OCI-M2 (cell line): ENCODE results near the gene NMT1.

ENCODE experiments used
- DNase-seq: peaks from one replicate; lab custom pipeline; 2025; ENCODE audit not compliant: unreplicated experiment; lab: John Stamatoyannopoulos, UW

Gene NMT1

DNA sequence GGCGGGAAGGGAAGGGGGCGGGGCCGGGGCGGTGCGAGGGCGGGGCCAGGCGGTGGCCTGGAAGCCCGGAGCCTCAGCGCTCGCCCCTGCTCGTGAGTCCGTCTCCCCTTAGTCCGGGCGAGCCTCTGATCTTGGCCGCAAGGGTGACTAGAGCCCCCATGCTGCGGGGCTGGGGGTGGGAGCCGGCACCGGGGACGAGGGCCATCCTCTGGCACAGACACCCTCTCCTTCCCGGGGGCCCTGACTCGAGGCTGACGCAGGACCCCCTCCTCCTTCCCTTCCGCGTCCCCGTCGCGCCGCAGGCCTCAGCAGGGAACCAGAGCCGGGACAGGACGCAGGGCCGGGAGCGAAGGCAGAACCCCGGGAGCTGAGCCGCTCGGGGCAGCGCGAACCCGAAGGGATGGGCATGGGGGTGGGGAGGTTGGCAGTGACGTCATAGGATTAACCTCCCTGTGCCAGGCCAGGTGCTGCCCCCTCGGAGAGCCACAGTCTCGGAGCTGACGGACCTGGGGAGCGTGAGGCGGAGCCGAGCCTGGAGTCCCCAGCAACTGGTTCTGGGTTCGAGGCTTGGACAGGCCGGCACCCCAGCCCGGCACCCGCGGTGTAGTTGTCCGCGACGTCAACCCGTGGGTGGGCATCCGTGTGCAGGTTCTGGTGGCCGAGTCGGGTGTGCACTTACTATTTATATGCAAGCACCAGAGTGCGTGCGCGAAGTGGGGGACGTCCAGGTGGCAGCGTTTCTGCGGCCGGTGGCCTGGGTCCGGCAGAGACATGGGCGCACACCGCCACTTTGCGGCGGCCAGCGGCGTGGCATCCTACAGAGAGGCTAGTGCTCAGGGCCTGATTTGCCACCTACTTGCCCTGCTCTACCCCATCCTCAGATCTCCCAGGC lies 71.7 kb downstream of the NMT1 start:
- no peak for DNase-seq

GRCh38 chr17:45135192-45135977 lies 74.3 kb downstream of the NMT1 start, which contains the start of gene ACBD4:
TSS of gene ACBD4 (plus strand) at chr17:45135687. CDS start at chr17:45136145, 458 bp downstream.
- DNase-seq, result no peak

GRCh38 chr17:45135978-45136791 lies 75.1 kb downstream of the NMT1 start:
- no peak for DNase-seq

- no peak for DNase-seq
Measured at GRCh38 chr17:45136846-45137560, 75.9 kb downstream of the NMT1 start.

GRCh38 chr17:45137561-45138305 lies 76.6 kb downstream of the NMT1 start:
- DNase-seq, result no peak

- no peak for DNase-seq
Measured at GRCh38 chr17:45138911-45139532, 77.9 kb downstream of the NMT1 start.

- DNase-seq, result no peak
Measured at GRCh38 chr17:45139533-45139920, 78.4 kb downstream of the NMT1 start.

DNA sequence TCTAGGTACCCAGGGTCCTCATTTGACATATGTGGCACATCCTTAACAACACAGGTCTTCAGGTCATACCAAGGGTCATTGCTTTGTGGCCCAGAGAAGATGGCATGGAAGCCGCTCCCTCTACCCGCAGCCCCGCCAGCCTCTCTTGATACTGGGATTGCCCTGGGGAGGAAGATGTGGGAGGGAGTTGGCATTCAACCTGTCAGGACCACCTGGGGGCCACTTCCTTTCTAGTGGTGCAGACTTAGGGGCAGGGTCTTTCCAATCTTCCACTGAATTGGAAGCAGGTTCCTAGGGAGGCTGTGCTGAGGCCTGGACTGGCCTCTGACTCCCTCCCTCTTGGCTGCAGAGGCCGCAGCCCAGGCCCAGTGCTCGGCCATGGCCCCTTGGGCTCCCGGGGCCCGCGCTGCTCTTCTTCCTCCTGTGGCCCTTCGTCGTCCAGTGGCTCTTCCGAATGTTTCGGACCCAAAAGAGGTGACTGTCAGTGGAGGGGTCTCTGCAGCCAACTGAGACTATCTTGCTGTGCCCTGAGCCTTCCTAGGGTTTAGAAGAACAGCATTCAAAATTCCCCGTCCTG lies 82.1 kb downstream of the NMT1 start:
- no peak for DNase-seq

GRCh38 chr17:45143767-45144198 lies 82.7 kb downstream of the NMT1 start:
- no peak for DNase-seq

DNA sequence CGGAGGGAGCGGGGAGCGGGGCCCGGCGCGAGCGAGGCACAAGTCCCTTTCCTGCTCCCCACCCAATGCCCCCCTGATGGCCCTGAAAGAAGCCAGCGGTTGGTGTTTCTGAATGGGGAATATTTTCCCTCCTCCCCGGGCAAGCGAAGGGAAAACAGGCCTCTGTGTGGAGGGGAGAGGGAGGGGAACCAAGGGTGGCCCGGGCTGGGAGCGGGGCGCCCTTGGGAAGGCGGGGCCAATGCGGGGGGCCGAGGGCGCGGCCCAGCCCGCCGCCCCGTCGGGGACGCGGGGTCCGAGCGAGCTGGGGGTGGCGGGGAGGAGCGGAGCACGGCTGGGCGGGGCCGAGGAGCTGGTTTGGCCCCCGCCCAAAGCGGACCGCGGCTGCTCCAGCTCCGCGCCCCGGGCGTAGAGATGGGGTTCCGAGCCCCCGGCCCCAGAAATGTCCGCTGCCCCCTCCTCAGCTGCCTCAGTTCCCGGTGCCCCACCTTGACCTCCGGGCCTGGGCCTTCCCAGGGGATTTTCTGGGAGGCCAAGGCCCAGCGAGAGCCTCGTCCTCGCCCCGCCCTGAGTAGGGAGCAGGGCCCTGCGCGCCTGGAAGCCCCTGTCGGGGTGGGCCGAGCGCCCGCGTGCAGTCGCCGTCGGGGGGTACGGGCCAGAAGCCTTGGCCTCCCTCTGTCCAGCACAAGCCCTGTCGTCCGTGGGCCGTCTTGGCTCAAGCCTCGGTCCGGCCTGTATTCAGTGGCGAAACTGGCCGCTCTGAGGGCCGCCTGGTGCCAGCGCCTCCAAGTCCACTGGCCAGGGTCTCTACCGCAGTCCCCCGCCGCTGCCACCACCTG lies 83.3 kb downstream of the NMT1 start:
- DNase-seq, result no peak

- DNase-seq, result no peak
Measured at GRCh38 chr17:45145035-45145389, 83.9 kb downstream of the NMT1 start.

DNA sequence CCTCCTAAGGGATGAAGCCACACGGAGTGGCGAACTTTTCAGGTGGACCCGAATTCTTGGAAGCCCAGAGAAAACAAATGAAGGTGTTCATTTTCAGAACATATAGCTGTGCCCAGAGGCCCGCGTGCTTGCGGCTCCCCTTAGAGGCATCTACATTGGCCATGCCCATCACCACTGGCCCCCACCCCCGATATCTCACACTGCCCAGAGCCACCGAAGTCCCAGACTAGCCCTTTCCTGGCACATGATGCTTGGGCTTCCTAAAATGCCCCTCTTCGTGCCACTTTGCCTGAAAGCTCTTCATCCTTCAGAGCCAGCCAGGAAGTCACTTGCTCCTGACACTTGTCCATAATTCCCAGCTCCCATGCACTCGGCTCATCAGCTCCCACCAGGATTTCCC lies 85.0 kb downstream of the NMT1 start:
- DNase-seq, result no peak

- no peak for DNase-seq
Measured at GRCh38 chr17:45146592-45146889, 85.4 kb downstream of the NMT1 start.

GRCh38 chr17:45146890-45147580 lies 85.9 kb downstream of the NMT1 start:
- DNase-seq, result no peak

DNA sequence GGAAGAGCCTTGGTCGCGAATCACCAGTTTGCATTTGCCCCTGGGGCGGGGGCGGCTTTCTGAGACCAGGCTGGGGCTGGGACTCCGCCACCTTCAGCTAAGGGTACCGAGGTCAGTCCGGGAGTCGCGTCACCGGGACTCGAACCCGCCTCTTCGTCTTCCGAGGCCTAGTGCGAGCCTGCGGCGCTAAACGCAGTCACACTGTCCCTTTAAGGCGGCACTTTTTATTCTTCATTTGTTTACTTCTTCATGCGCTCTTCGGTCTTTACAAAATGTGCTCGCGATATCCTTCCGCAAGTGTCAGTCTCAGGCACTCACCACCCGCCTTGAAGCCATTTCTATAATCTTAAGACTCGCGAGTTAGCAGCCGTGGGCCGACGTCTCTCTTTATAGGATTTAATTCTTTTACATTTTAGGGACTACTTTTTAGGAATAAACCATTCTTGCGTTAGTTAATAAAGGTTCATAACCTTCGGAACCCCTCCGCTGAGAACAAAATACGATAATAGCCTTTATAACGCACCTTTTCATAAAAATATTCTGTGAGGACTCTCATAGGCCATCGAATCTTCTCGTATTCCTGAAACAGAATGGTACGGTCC lies 86.6 kb downstream of the NMT1 start:
- no peak for DNase-seq

GRCh38 chr17:45148183-45149036 lies 87.3 kb downstream of the NMT1 start, which contains the start of gene HEXIM1:
TSS of gene HEXIM1 (plus strand) at chr17:45148475. CDS start at chr17:45149191, 716 bp downstream.
- DNase-seq, result peak; percentile 65
